Measurements from ENCODE around the gene ADARB1.

DNA sequence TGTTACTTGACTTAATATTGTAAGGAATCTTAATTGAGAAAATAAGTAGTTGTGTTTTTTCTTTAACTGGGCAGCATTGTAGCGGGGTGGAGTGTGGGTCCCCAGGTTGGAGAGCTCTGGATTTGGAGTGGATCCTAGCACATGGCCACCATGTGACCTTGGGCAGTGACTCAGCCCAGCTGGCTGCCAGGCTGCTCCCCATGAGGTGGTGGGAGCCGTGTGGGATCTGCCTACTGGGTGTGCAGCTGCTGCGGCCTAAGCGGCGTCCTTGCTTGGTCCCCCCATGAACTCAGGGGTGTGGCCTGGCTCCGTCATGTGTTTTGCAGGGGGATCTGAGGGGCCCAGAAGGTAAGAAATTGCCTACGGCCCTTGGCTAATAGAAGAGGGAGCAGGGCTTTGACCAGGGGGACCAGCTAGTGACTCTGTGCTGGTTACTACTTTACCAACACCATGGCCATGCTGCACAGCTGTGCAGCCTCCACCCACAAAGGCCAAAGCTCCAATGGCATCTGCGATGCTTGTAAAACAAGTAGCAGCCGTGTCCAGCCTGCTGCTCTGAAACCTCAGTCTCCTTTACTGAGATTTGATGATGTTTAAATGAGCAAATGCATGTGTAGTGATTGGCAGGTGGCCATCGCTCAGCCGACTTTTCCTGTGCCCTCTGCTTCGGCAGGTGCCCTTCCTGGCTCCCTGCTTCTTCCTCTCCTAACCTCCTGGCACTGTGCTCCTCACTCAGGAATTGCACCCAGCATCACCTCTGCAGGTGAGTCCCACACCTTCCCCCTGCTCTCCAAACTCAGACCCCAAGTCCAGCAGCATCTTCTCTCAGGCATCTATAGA is 68.3 kb downstream of the ADARB1 start:
- TF ChIP-seq, protein P1, sequence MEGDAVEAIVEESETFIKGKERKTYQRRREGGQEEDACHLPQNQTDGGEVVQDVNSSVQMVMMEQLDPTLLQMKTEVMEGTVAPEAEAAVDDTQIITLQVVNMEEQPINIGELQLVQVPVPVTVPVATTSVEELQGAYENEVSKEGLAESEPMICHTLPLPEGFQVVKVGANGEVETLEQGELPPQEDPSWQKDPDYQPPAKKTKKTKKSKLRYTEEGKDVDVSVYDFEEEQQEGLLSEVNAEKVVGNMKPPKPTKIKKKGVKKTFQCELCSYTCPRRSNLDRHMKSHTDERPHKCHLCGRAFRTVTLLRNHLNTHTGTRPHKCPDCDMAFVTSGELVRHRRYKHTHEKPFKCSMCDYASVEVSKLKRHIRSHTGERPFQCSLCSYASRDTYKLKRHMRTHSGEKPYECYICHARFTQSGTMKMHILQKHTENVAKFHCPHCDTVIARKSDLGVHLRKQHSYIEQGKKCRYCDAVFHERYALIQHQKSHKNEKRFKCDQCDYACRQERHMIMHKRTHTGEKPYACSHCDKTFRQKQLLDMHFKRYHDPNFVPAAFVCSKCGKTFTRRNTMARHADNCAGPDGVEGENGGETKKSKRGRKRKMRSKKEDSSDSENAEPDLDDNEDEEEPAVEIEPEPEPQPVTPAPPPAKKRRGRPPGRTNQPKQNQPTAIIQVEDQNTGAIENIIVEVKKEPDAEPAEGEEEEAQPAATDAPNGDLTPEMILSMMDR (conservative IDR thresholded peaks at IDR 0.05; ENCODE audit: low read length), result no peak
- TF ChIP-seq EZH2phosphoT487 (IDR thresholded peaks at IDR 0.05; ENCODE audit: borderline replicate concordance, low read depth, low read length), result no peak

Measured in OCI-LY7 (cell line).